Endodermal cell (in vitro differentiated cells): Measurements from ENCODE around the gene DDX10. TPM values are rescaled to one million over a fixed set of nuclear protein-coding genes. Genes with fewer than 3 reads are reported as not detected.

Experiments used
- DNase-seq: peaks from one replicate; pipeline ENCODE4 v3.0.0-alpha.2; 2017
- H3K27ac ChIP-seq: 2 replicates; pipeline ENCODE4 v1.5.1; 2013; ENCODE audit warnings: mild to moderate bottlenecking, low read depth, low read length, moderate library complexity
- H3K27me3 ChIP-seq: 2 replicates; pipeline ENCODE4 v1.6.1; 2013; ENCODE audit warnings: mild to moderate bottlenecking, low read length, moderate library complexity; ENCODE audit not compliant: insufficient read depth, control insufficient read depth, poor library complexity, severe bottlenecking
- H3K36me3 ChIP-seq: 2 replicates; pipeline ENCODE4 v1.7.0; 2013; ENCODE audit warnings: mild to moderate bottlenecking, low read length, moderate library complexity; ENCODE audit not compliant: control insufficient read depth, insufficient read depth
- H3K4me1 ChIP-seq: one replicate; pipeline ENCODE4 v1.7.0; 2013; ENCODE audit warnings: low read length; ENCODE audit not compliant: control insufficient read depth, insufficient read depth
- H3K4me3 ChIP-seq: 2 replicates; pipeline ENCODE4 v1.5.1; 2013; ENCODE audit warnings: mild to moderate bottlenecking, low read length, moderate library complexity
- H3K9ac ChIP-seq: 2 replicates; pipeline ENCODE4 v1.6.1; 2013; ENCODE audit warnings: mild to moderate bottlenecking, low read length, moderate library complexity; ENCODE audit not compliant: poor library complexity, severe bottlenecking; ENCODE audit errors: extremely low read depth
- H3K9me3 ChIP-seq: 2 replicates; pipeline ENCODE4 v1.6.1; 2013; ENCODE audit warnings: mild to moderate bottlenecking, low read length, moderate library complexity; ENCODE audit not compliant: control insufficient read depth
- H3K27ac Mint-ChIP-seq: 2 replicates; pipeline ENCODE4 v1.8.0; 2020; ENCODE audit warnings: mixed read lengths
- H3K27me3 Mint-ChIP-seq: 2 replicates; pipeline ENCODE4 v1.8.0; 2021; ENCODE audit warnings: mild to moderate bottlenecking, mixed read lengths; ENCODE audit not compliant: insufficient read depth
- H3K36me3 Mint-ChIP-seq: 2 replicates; pipeline ENCODE4 v1.8.0; 2020; ENCODE audit warnings: low read depth, mixed read lengths
- H3K4me1 Mint-ChIP-seq: 2 replicates; pipeline ENCODE4 v1.8.0; 2020; ENCODE audit warnings: mixed read lengths
- H3K4me3 Mint-ChIP-seq: 2 replicates; pipeline ENCODE4 v1.8.0; 2020; ENCODE audit warnings: mild to moderate bottlenecking, moderate library complexity, mixed read lengths
- H3K9me3 Mint-ChIP-seq: 2 replicates; pipeline ENCODE4 v1.8.0; 2020; ENCODE audit warnings: mild to moderate bottlenecking, mixed read lengths
- CTCF ChIP-seq: fragments of 200-600 bp; sonication (generic); conservative IDR thresholded peaks from 2 replicates; pipeline ENCODE4 v1.5.0; 2021; ENCODE audit warnings: antibody characterized with exemption, mild to moderate bottlenecking
- WGBS, 2 experiments: methylation state at CpG; one replicate each; pipeline versions ENCODE4 v1.1.5 to v1.1.7; 2013; ENCODE audit warnings: missing lambda C conversion rate in 2 of 2, mixed read lengths in 1 of 2; ENCODE audit not compliant: insufficient coverage in 1 of 2, insufficient read length in 1 of 2; 5-methylcytosine and 5-hydroxymethylcytosine counted together
- total RNA-seq, 2 donors: library from RNA; stranded (reverse); fragmentation: NEBNext Ultra II Directional in 1 of 2; extraction: Animal tissue kit (Norgen Biotek cat#: 25700) in 1 of 2; gene quantifications; 2 replicates in 1 of 2; 3 replicates in 1 of 2; pipeline ENCODE4 v1.2.1, GENCODE V29; 2021

The DDX10 gene
- total RNA-seq, 2 donors from 2014 or later: 31.1 to 32.7 TPM

- Histone ChIP-seq H3K4me3 (no peak overlapping the region), H3K27me3 (no peaks in the 10 kb centered on the region), H3K4me1 (no peaks in the 10 kb centered on the region), H3K36me3 (peaks cover 49% of the 10 kb centered on the region), H3K27ac (no peak overlapping the region), H3K9ac (no peak overlapping the region), H3K9me3 (no peaks in the 10 kb centered on the region)
- H3K9me3 Mint-ChIP-seq: no peaks in the 10 kb centered on the region
- peak; percentile 76 for DNase-seq
- H3K27ac Mint-ChIP-seq: no peak overlapping the region
- WGBS, 2 experiments: 80 to 81% methylated on average over 3 of the region's 3 CpGs
- H3K27me3 Mint-ChIP-seq: no peaks in the 10 kb centered on the region
- H3K36me3 Mint-ChIP-seq: peaks cover 19% of the 10 kb centered on the region
- no peaks in the 10 kb centered on the region for H3K4me1 Mint-ChIP-seq
- peak; percentile 95 for TF ChIP-seq CTCF
- no peak overlapping the region for H3K4me3 Mint-ChIP-seq
These were observed 33.1 kb downstream of the DDX10 start for GRCh38 chr11:108697872-108698473.

DNA sequence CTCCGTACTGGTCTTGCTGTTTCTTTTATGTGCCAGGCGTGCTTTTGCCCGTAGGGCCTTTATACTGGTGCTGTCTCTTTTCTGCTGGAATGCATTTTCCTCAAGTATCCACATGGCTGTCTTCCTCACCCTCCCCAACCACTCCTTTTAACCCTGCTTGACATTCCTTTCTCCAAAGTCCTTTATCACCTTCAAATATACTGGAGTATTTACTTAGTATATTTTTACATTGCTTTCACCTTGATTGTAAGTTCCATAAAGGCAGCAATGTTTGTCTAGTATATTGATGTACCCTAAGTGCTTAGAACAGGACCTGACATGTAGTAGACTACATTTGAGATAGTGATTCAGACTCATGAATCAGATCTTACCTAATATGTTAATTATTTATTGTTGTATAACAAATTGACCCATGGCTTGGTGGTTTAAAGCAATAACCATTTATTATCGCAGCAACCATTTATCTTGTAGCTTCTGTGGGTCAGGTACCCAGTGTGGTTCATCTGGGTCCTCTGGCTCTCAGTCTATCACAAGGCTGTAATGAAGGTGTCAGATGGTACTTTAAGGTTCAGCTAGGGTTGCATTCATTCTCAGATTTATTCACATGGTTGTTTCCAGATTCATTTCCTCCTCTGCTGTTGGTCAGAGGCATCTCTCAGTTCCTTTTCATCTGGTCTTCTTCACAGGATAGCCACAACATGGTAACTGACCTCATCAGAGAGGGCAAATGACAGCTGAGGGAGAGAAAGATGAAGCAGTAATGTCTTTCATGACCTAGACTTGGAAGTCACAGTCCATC, 34.2 kb downstream of the DDX10 start:
- H3K9me3 Mint-ChIP-seq: no peaks in the 10 kb centered on the region
- no peaks in the 10 kb centered on the region for H3K27me3 Mint-ChIP-seq
- no peak overlapping the region for H3K27ac ChIP-seq
- H3K4me1 ChIP-seq: no peaks in the 10 kb centered on the region
- no peak overlapping the region for H3K27ac Mint-ChIP-seq
- H3K27me3 ChIP-seq: no peaks in the 10 kb centered on the region
- no peaks in the 10 kb centered on the region for H3K4me1 Mint-ChIP-seq
- WGBS, 2 experiments: 96% methylated on average over 4 of the region's 4 CpGs; no CpG with 5 or more reads in 1 of the 2 experiments
- no peak overlapping the region for H3K4me3 ChIP-seq
- peaks cover 16% of the 10 kb centered on the region for H3K36me3 Mint-ChIP-seq
- peaks cover 41% of the 10 kb centered on the region for H3K36me3 ChIP-seq
- no peak overlapping the region for H3K4me3 Mint-ChIP-seq
- no peak overlapping the region for H3K9ac ChIP-seq
- DNase-seq: no peak
- H3K9me3 ChIP-seq: no peaks in the 10 kb centered on the region
- TF ChIP-seq CTCF: no peak

DNA sequence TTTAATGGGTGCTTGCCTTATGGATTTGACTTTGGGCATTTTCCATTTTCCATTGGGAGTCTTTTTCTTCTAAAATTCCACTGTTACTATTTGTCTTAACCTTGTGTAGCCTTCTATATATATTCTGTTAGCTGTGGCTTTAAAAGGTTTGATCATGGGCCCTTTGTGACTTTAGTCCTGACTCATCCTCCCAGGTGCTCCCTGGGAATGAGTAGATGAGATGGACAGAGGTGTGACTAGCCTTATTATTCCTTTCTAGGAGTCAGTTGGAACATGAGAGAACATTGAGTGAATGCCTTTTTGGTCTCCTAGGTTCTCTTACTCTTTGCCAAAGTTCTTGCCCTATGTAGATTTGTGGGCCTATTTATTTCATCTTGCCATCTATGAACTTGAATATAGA, 39.0 kb downstream of the DDX10 start:
- no peak for TF ChIP-seq CTCF
- peaks cover 20% of the 10 kb centered on the region for H3K9me3 Mint-ChIP-seq
- Histone ChIP-seq H3K27me3 (no peaks in the 10 kb centered on the region), H3K27ac (no peak overlapping the region), H3K4me1 (no peaks in the 10 kb centered on the region), H3K9me3 (peaks cover 26% of the 10 kb centered on the region), H3K4me3 (no peak overlapping the region), H3K36me3 (peaks cover 72% of the 10 kb centered on the region), H3K9ac (no peak overlapping the region)
- peaks cover 5% of the 10 kb centered on the region for H3K4me1 Mint-ChIP-seq
- peaks cover 34% of the 10 kb centered on the region for H3K36me3 Mint-ChIP-seq
- no peak for DNase-seq
- no peaks in the 10 kb centered on the region for H3K27me3 Mint-ChIP-seq
- H3K4me3 Mint-ChIP-seq: no peak overlapping the region
- H3K27ac Mint-ChIP-seq: no peak overlapping the region
